ENCODE measurements around the gene VWF.

- TF ChIP-seq CTCF (IDR thresholded peaks at IDR 0.05) (no peak), POLR2A (IDR thresholded peaks at IDR 0.05) (no peak)
These were observed 150.9 kb downstream of the VWF start for GRCh38 chr12:5973461-5974115.

Measured in gastroesophageal sphincter (tissue), 3 donors.